Fibroblast of skin of right biceps (primary cell): Measurements from ENCODE around the gene IFT172.
"Not testable (repeated sequence)": the region's sequence is repeated elsewhere in the genome, so short reads cannot be mapped to it uniquely, and the experiment has no call there.

ENCODE experiments used
- DNase-seq: peaks from one replicate; pipeline ENCODE4 v3.0.0-alpha.2; 2013

IFT172 gene

DNA sequence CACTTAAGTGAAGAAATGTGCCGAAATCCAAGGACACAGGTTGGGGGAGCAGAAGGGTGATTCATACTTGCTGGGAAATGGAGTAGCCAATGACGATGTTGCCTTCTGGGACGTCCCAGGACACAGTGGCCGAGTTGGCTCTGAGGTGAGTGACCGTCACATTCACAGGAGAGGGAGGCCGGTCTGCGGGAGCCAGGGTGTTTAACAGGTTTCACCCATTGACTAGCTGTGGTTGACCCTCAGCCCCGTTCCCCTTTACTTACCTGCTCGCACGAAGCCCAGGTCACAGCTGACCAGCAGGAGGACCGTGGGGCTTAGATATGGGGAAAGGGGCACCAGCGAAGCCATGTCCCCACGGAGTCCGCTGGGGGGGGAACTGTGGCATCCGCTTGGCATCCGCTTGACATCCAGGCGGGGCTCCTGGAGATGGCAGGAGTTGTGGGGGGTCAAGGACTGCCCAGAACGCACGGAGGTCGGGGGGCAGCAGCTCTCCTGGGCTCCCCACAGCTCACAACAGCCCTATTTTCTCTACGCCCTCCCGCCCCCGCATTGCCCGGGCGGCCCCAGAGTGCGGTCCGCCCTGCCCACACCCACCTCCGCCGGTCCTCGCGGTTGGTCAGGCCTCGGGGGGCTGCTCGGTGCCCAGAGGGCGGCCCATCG, 4.9 kb upstream of the IFT172 start:
- DNase-seq, result peak; percentile 19

DNA sequence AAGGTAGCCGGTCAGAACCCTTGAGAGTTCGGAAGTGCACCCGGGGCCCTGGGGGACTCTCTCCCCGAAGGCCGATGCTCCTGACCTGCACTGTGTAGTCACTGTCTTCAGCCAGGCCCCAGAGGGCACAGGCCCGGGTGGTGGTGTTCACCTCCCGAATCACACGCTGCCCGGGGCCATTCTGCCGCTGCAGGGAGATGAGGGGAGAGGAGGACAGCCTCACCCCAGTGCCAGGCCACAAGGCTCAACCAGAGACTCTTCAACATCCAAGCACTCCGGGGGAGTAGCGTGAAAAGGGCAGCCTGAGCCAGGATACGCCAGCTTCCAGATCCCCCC, 4.4 kb upstream of the IFT172 start:
- DNase-seq, result no peak

DNA sequence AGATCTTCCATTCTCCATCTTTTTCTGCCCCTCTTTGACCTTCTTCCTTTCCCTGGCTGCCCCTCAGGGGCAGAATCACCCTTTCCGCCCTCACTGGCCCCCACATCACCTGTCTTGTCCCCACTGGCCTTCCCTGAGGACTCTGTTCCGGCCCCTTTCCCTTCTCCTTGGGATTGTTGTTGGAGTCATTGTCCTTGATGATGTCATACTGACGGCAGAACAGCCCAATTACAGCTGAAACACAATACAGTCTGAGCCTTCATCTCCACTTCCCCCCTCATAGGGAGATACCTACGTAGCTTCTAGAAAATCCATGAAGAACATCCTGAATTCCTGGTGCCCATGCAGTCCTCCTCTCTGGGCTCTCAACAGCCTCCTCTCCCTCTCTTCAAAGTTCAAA, 3.0 kb upstream of the IFT172 start:
- DNase-seq, result no peak

- DNase-seq, result peak; percentile 22
These were observed 435 bp downstream of the IFT172 start for GRCh38 chr2:27489118-27489497.

- DNase-seq, result no peak
These were observed 4.0 kb downstream of the IFT172 start for GRCh38 chr2:27485496-27485895.

- no peak for DNase-seq
These were observed 17.6 kb downstream of the IFT172 start for GRCh38 chr2:27471961-27472360.

DNA sequence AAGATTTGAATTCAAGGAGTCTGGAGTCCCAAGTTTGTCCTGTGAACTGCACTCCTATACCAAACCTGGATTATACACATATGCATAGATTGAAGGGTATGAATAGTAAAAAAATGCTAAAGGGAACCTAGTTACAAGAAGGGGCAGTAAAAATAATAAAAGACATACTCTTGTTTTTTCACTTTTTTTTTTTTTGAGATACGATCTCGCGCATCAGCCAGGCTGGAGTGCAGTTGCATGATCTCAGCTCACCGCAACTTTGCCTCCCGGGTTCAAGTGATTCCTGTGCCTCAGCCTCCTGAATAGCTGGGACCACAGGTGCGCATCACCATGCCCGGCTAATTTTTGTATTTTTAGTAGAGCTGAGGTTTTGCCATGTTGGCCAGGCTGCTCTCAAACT, 25.1 kb downstream of the IFT172 start:
- DNase-seq, result no peak

DNA sequence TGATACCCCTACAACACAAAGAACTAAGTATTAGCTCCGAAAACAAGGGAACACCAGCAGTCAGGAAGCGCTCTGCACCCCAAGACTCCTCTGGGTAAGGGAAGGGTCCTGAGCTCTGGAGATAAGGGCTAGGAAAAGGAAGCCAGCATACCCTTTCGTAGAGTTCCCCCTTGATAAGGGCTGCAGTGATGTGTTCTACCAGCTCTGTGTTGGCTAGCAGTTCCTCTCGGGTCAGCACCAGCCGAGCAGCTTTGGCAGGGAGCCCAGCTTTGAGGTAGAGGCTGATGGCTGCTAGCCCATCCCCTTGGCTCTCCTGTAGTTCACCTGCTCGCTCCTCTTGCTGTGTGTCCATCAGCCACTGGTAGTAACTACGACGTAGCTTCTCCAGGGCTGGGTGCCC, 28.4 kb downstream of the IFT172 start:
- DNase-seq, result no peak

DNA sequence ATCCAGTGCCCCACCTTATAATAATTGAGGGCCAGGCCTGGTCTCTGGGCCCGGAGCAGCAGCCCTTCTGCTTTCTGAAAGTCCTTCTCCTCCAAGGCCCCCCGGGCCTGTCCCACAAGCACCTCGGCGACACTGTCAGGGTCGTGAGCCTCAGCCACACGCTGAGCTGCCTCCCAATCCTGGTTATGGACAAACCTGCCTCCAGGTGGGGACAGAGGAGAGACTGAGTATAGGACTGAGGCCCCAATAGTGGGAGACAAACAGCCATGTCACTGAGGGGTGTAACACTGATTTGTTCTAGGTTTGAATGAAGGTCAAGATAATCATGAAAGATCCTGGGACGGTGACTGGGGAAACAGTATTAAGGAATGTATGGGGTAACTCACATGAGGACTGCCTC, 35.6 kb downstream of the IFT172 start:
- DNase-seq, result no peak

- DNase-seq, result no peak
These were observed 38.4 kb downstream of the IFT172 start for GRCh38 chr2:27451095-27451494.

GRCh38 chr2:27448381-27448780, 41.2 kb downstream of the IFT172 start:
- no peak for DNase-seq

- no peak for DNase-seq
These were observed 43.5 kb downstream of the IFT172 start for GRCh38 chr2:27446057-27446456.

GRCh38 chr2:27445615-27446014, 43.9 kb downstream of the IFT172 start:
- DNase-seq, result no peak

GRCh38 chr2:27445155-27445554, 44.4 kb downstream of the IFT172 start:
- no peak for DNase-seq

DNA sequence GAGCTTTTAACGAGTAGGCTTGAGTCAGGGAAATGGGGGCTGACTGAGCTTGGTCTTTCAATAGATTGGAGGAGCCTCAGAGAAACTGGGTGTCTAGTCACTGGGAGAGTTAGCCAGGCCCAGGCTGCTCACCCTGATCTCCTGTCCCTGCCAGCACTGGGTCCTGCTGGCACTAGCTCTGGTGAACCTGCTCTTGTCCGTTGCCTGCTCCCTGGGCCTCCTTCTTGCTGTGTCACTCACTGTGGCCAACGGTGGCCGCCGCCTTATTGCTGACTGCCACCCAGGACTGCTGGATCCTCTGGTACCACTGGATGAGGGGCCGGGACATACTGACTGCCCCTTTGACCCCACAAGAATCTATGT, 46.6 kb downstream of the IFT172 start:
- no peak for DNase-seq

GRCh38 chr2:27441958-27442919, 47.3 kb downstream of the IFT172 start, which contains the start of gene KRTCAP3:
Gene KRTCAP3 (plus strand): TSS chr2:27442381. CDS start chr2:27442413, 32 bp downstream.
- DNase-seq, result no peak

DNA sequence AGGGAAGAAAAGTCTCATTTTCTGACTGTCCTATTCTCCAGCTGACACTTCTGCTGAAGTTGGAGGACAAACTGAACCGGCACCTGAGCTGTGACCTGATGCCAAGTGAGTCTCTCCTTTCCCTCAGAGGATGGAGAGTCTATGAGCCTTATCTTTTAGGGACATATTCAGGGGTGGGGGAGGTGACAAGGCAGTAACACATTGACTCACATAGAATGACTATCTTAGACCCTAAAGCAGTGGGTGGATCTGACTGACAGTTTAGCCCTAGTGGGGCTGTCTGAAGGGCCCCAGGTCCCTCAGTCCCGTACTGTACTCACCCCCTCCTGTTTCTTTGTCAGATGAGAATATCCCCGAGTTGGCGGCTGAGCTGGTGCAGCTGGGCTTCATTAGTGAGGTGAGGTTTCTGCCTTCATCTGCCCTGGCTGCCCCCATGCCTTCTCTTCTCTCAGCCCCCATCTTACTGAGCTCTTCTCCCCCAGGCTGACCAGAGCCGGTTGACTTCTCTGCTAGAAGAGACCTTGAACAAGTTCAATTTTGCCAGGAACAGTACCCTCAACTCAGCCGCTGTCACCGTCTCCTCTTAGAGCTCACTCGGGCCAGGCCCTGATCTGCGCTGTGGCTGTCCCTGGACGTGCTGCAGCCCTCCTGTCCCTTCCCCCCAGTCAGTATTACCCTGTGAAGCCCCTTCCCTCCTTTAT, 48.2 kb downstream of the IFT172 start:
- no peak for DNase-seq

DNA sequence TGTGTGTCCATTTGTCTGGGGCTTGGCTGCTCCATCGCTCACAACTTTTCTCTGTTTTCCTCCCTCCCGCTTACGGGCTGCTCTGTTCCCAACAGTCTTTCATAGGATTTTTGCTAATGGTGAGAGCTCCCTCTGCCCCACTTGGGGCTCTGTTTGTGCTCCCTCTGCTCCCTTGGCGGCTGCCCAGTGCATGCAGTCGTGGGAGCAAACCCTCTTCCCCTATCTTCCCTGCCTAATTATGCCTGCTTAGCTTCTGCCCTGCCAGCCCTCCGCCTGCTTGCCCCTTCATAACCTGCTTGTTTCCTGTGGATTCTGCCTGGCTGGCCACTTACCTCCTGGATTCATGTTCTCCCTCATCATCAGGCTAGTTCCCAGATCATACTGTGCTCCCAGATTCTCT, 53.9 kb downstream of the IFT172 start:
- no peak for DNase-seq

- DNase-seq, result peak; percentile 46
These were observed 58.1 kb downstream of the IFT172 start for GRCh38 chr2:27431395-27431794.

DNA sequence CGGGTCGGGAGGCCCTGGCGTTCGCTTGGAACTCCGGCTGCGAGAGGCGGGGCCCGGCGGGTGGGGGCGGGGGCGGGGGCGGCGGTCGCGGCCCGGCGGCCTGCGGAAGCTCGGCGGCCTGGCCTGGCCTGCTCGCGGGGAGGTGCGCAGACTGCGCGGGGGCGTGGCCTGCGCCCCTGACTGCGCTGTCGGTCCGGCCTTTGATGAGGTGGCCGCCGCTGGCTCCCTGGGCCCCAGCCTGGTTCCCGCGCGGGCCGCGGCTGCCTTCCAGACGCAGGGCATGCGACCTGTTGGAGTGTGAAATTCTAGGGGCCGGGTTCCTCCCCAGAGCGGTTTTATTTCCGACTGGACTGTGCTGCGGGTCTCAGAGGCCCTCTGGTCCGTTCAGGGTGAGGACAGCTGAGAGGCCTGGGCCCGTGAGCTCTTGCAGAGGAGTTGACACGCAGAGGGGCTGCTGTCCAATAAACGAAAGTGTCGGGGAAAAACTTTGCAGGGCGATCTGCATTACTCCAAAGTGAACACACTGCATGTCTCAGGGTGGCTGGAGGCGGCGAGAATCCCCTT, 60.5 kb downstream of the IFT172 start:
- DNase-seq, result peak; percentile 86

GRCh38 chr2:27428213-27428977, 61.1 kb downstream of the IFT172 start, which contains the start of gene NRBP1:
Gene NRBP1 (plus strand): TSS chr2:27428631. CDS start chr2:27433274, 4,643 bp downstream.
- peak; percentile 90 for DNase-seq

- no peak for DNase-seq
These were observed 61.7 kb downstream of the IFT172 start for GRCh38 chr2:27427863-27428212.

DNA sequence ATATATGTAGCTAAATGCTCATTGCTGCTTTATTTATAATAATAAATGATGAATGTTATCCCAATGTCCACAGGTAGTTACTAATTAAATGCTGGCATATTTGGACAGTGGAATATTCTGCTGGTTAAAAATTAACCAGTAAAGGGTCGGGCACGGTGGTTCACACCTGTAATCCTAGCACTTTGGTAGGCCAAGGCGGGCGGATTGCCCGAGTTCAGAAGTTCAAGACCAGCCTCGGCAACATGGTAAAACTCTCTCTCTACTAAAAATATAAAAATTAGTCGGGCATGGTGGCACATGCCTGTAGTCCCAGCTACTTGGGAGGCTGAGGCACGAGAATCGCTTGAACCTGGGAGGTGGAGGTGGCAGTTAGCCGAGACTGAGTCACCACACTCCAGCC, 64.5 kb downstream of the IFT172 start:
- not testable (repeated sequence) for DNase-seq
